ENCODE results near the gene PDXP.

DNA sequence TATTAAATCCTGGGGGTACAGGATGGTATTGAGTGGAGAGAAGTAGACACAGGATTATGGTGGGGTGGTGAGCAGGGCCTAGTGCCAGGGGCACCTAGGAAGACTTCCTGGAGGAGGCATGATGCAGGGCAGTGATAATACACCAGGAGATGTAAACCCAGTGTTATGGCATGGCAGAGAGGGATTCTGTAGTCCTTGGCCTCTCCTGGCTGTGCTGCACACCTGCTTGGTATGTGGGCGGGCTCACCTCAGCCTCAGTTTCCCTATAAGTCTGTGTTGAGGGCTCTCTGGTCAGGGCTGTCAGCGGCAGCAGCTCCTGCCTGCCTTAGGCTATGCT is 2.2 kb downstream of the PDXP start:
- TF ChIP-seq YY1 (IDR thresholded peaks at IDR 0.05; ENCODE audit: insufficient read depth, insufficient read length) (no peak), ZNF274 (IDR thresholded peaks at IDR 0.05; ENCODE audit: low read depth, low read length) (no peak)

Data from NT2/D1 (cell line).